Tibial nerve (tissue), 4 donors: ENCODE measurements around the gene WDR83. TPM values are rescaled to one million over a fixed set of nuclear protein-coding genes. Genes with fewer than 3 reads are reported as not detected.
A peak's percentile ranks its signal among the peaks of the same experiment; 100 is the strongest.

ENCODE experiments used
- DNase-seq, 2 donors: peaks; one replicate each; pipeline ENCODE4 v3.0.0-alpha.2; 2019; ENCODE audit warnings: low spot score in 2 of 2
- H3K27ac ChIP-seq, 4 donors: fragments of 200-600 bp; sonication (generic) in 3 of 4; one replicate each; pipeline ENCODE4 v1.5.1; 2017 to 2019; ENCODE audit warnings: mild to moderate bottlenecking in 1 of 4
- H3K27me3 ChIP-seq, 2 donors: fragments of 200-600 bp; sonication (generic) in 1 of 2; one replicate each; pipeline versions ENCODE4 v1.5.1 to v1.6.0; 2017 to 2019
- H3K36me3 ChIP-seq, 3 donors: fragments of 200-600 bp; sonication (generic); one replicate each; pipeline ENCODE4 v1.5.1; 2018 to 2019
- H3K4me1 ChIP-seq, 4 donors: fragments of 200-600 bp; sonication (generic) in 3 of 4; one replicate each; pipeline ENCODE4 v1.5.1; 2017 to 2019
- H3K4me3 ChIP-seq, 4 donors: fragments of 200-600 bp; sonication (generic) in 3 of 4; one replicate each; pipeline ENCODE4 v1.5.1; 2017 to 2019; ENCODE audit warnings: mild to moderate bottlenecking in 1 of 4, moderate library complexity in 1 of 4
- H3K9me3 ChIP-seq, 4 donors: fragments of 200-600 bp; sonication (generic) in 3 of 4; one replicate each; pipeline ENCODE4 v1.5.1; 2017 to 2019
- CTCF ChIP-seq, 5 experiments: fragments of 200-600 bp in 3 of 5; fragments of 450-650 bp in 2 of 5; sonication (generic) in 3 of 5; IDR thresholded peaks; one replicate each; pipeline ENCODE4 v1.5.1; 2016 to 2019; ENCODE audit warnings: antibody characterized with exemption in 5 of 5, mild to moderate bottlenecking in 3 of 5, moderate library complexity in 2 of 5
- EP300 ChIP-seq, 2 donors: sonication (generic); formaldehyde crosslinking; IDR thresholded peaks; one replicate each; pipeline ENCODE4 v1.6.1; 2017; ENCODE audit warnings: antibody characterized with exemption in 2 of 2, mild to moderate bottlenecking in 1 of 2
- POLR2A ChIP-seq, 2 donors: fragments of 450-650 bp; IDR thresholded peaks; one replicate each; pipeline ENCODE4 v1.6.1; 2017; ENCODE audit warnings: antibody characterized with exemption in 2 of 2, mild to moderate bottlenecking in 2 of 2, moderate library complexity in 2 of 2
- WGBS, 2 donors: methylation state at CpG; one replicate each; pipeline ENCODE4 v1.1.5; 2018; 5-methylcytosine and 5-hydroxymethylcytosine counted together
- total RNA-seq, 4 donors: library from RNA; depleted of rRNA; stranded (reverse); fragments of >200 nt; gene quantifications; one replicate each; pipeline ENCODE4 v1.1.0, GENCODE V29; 2016

WDR83 gene
- total RNA-seq, 4 donors from 2014 or later = 7.9 to 19.8 (median 16.8) TPM

GRCh38 chr19:12665671-12666264 is 839 bp upstream of the WDR83 start:
- Histone ChIP-seq H3K4me3 (peak overlapping the region; percentile 83 to 95 (median 87)), H3K36me3 (peaks cover 0 to 47% (median 22%) of the 10 kb centered on the region in 3 donors), H3K27me3 (no peaks in the 10 kb centered on the region), H3K9me3 (no peaks in the 10 kb centered on the region), H3K27ac (peak overlapping the region in 3 of 4 donors; percentile 80 to 91 (median 80)), H3K4me1 (peaks cover 0 to 53% (median 31%) of the 10 kb centered on the region in 4 donors)
- DNase-seq = no peak
- TF ChIP-seq EP300 (IDR thresholded peaks at IDR 0.05) (no peak), CTCF (IDR thresholded peaks at IDR 0.05) (no peak), POLR2A (IDR thresholded peaks at IDR 0.05) (no peak)
- WGBS, 2 donors = 47 to 50% methylated on average over 11 to 12 of the region's 12 CpGs

- H3K9me3 ChIP-seq = no peaks in the 10 kb centered on the region
- peaks cover 0 to 41% (median 10%) of the 10 kb centered on the region in 3 donors for H3K36me3 ChIP-seq
- no peak for DNase-seq
- no peaks in the 10 kb centered on the region for H3K27me3 ChIP-seq
- WGBS, 2 donors = 72 to 89% methylated on average over 4 of the region's 4 CpGs
- H3K4me3 ChIP-seq = peak overlapping the region in 1 of 4 donors; percentile 72
- H3K27ac ChIP-seq = peak overlapping the region in 1 of 4 donors; percentile 99
- peaks cover 0 to 58% (median 33%) of the 10 kb centered on the region in 4 donors for H3K4me1 ChIP-seq
- TF ChIP-seq EP300 (IDR thresholded peaks at IDR 0.05) (no peak), POLR2A (IDR thresholded peaks at IDR 0.05) (no peak), CTCF (IDR thresholded peaks at IDR 0.05) (no peak)
Observed at GRCh38 chr19:12667731-12668302, 1.2 kb downstream of the WDR83 start.

GRCh38 chr19:12668346-12668745 is 1.7 kb downstream of the WDR83 start:
- Histone ChIP-seq H3K4me3 (peak overlapping the region; percentile 69 to 83 (median 74)), H3K27me3 (no peaks in the 10 kb centered on the region), H3K36me3 (peaks cover 0 to 41% (median 4%) of the 10 kb centered on the region in 3 donors), H3K27ac (peak overlapping the region in 3 of 4 donors; percentile 91 to 99 (median 98)), H3K9me3 (no peaks in the 10 kb centered on the region), H3K4me1 (peaks cover 0 to 58% (median 33%) of the 10 kb centered on the region in 4 donors)
- WGBS, 2 donors = 65 to 75% methylated on average over 8 of the region's 8 CpGs
- no peak for DNase-seq
- TF ChIP-seq POLR2A (IDR thresholded peaks at IDR 0.05) (no peak), CTCF (IDR thresholded peaks at IDR 0.05) (no peak), EP300 (IDR thresholded peaks at IDR 0.05) (no peak)

GRCh38 chr19:12668932-12669269 is 2.3 kb downstream of the WDR83 start:
- Histone ChIP-seq H3K9me3 (no peaks in the 10 kb centered on the region), H3K27me3 (no peaks in the 10 kb centered on the region), H3K27ac (peak overlapping the region; percentile 91 to 99 (median 96)), H3K4me1 (peaks cover 0 to 58% (median 33%) of the 10 kb centered on the region in 4 donors), H3K36me3 (peaks cover 0 to 41% (median 0%) of the 10 kb centered on the region in 3 donors), H3K4me3 (peak overlapping the region; percentile 69 to 83 (median 74))
- WGBS, 2 donors = 0 to 1% methylated on average over 17 to 21 of the region's 24 CpGs
- TF ChIP-seq CTCF (IDR thresholded peaks at IDR 0.05) (no peak), POLR2A (IDR thresholded peaks at IDR 0.05) (no peak), EP300 (IDR thresholded peaks at IDR 0.05) (no peak)
- peak; percentile 35 to 70 for DNase-seq
